Neural cell (in vitro differentiated cells): ENCODE data around the gene TMEM181.

Source experiments
- CTCF ChIP-seq: fragments of 450-650 bp; IDR thresholded peaks from 2 replicates; pipeline ENCODE4 v1.5.1; 2014; ENCODE audit warnings: antibody characterized with exemption, mild to moderate bottlenecking, moderate library complexity; ENCODE audit not compliant: poor library complexity, severe bottlenecking
- EP300 ChIP-seq: fragments of 450-650 bp; conservative IDR thresholded peaks from 2 replicates; pipeline ENCODE4 v1.6.1; 2014; ENCODE audit warnings: antibody characterized with exemption, mild to moderate bottlenecking, moderate library complexity; ENCODE audit not compliant: poor library complexity, severe bottlenecking
- POLR2AphosphoS5 ChIP-seq: IDR thresholded peaks from 2 replicates; pipeline ENCODE4 v1.6.1; 2012
- TAF1 ChIP-seq: IDR thresholded peaks from 2 replicates; pipeline ENCODE4 v1.6.1; 2012; ENCODE audit warnings: low read depth

DNA sequence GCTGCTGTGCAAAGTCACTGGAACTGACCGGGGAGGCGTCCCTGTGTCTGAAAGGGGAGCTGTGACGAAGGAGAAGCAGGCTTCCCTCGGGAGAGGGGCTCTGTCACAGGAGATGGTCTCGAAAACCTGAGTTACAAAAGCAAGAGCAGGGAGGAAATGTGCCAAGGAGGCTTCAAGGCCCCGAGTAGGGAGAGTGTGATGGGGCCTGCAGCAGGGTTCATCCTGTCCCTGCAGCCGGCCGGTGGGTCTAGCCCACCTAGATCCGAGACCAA is 68.0 kb downstream of the TMEM181 start:
- TF ChIP-seq POLR2AphosphoS5: no peak
- no peak for TF ChIP-seq CTCF
- no peak for TF ChIP-seq TAF1
- no peak for TF ChIP-seq EP300
